Activated CD8-positive, alpha-beta memory T cell treated with anti-CD3 and anti-CD28 coated beads for 1 hour (primary cell): ENCODE results near the gene CDK19.
"Not testable (repeated sequence)": the region's sequence is repeated elsewhere in the genome, so short reads cannot be mapped to it uniquely, and the experiment has no call there.

ENCODE experiments used
- DNase-seq, 2 donors: peaks; one replicate each; pipeline ENCODE4 v3.0.0-alpha.2; 2020; ENCODE audit warnings: low read depth in 1 of 2; ENCODE audit errors: extremely low read depth in 1 of 2

Gene CDK19

DNA sequence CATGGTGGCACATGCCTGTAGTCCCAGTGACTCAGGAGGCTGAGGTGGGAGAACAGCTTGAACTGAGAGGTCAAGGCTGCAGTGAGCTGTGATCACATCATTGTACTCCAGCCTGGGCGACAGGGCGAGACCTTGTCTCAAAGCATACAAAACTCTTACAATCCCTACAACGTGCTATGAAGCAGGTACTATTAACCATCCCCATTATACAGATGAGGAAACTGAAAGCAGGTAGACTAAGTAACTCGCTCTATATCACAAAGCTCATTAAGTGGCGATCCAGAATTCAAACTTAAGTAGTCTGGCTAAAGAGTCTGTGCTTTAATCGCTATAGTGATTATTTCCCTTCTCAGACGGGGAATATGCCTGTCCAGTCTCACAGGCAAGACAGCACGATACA lies 54.7 kb downstream of the CDK19 start:
- no peak for DNase-seq

DNA sequence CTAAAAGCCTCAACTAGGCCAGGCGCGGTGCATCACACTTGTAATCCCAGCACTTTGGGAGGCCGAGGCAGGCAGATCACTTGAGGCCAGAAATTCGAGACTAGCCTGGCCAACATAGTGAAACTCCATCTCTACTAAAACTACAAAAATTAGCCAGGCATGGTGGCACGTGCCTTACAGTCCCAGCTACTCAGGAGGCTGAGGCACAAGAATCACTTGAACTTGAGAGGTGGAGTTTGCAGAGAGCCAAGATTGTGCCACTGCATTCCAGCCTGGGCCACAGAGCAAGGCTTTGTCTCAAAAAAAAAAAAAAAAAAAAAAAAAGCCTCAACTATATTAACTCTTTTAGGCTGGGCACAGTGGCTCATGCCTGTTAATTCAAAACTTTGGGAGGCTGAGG lies 55.2 kb downstream of the CDK19 start:
- DNase-seq, result not testable (repeated sequence)

DNA sequence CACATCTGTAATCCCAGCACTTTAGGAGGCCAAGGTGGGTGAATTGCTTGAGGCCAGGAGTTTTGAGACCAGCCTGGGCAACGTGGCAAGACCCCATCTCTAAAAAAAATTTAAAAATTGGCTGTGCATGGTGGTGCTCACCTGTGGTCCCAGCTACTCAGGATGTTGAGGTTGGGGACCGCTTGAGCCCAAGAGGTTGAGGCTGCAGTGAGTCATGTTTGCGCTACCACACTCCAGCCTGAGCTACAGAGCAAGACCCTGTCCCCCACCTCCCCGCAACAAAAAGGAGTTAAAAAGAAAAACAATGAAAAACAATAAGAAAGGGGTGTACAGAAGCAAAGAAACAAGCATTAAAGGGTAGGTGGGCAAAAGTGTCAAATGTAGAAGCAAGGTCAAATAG lies 57.3 kb downstream of the CDK19 start:
- DNase-seq, result no peak

DNA sequence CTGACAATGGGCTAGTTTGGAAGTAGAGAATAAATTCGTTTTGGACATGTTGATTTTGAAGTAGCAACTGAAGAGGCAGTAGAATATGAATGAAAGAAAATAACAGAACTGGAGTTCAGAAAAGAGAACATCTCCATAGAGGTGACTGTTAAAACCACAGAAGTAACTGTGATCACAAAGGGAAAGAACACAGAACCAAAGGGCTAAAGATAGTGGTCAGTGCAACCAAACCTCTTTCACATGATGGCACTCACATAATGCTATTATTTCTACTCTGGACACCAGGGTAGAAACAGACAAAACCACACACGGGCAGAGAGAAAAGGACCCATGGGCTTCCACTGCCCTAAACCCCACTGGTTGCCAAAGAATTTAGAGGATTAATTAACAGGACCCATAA lies 58.5 kb downstream of the CDK19 start:
- no peak for DNase-seq

DNA sequence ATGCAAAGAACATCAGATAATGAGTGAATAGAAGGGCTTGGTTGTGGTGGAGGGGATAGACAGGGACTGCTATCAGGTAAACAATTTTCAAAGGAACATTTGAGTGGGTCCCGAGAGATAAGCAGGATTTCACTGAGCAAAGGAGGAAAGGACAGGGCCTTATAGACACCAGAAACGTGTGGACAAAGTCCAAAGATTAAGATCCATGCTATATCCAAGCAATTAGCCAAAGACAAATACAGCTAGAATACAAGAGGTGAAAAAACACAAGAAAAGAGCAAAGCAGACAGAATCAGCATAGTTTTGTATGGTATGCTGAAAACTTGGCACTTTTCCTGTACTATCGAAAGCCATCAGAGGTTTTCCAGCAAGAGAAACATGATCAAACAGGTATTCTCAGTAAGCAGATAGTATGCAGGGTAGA lies 59.8 kb downstream of the CDK19 start:
- DNase-seq, result no peak

DNA sequence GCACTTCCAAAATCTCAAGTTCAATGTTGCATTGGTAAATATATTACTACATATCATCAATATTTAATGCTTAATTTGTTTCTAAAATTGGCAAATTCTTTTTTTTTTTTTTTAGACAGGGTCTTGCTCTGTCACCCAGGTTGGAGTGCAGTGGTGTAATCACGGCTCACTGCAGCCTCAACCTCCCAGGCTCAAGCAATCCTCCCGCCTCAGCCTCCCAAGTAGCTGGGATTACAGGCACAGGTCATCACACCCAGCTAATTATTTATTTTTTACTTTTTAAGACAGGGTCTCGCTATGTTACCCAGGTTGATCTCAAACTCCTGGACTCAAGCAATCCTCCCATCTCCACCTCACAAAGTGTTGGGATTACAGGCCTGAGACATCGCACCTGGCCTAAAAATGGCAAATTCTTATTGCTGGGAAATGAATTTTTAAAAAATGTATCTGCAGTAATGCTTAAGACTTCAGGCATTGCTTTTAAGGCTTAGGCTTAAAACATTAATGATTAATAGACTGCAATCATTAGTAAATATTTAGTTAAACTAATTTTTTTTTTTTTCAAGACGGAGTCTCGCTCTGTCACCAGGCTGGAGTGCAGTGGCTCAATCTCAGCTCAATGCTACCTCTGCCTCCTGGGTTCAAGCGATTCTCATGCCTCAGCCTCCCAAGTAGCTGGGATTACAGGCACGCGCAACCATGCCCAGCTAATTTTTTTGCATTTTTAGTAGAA lies 61.2 kb downstream of the CDK19 start:
- not testable (repeated sequence) for DNase-seq

DNA sequence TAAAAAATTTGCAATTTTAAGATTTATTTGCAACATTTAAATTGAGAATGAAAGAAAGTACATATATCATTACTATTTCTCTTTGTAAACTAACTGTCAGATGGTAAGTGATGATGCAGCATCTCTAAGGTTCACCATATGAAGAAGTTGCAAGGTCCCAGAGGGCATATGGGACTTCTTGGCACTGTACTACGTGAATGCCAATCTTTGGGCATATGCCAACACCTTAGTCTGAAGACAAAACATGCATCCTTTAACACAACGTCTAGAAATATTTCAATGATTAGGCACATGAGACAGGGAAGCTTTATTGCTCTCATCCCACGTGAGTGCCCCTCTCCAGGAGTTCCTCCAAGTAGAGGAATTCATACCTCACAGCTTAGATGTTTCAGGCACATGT lies 66.8 kb downstream of the CDK19 start:
- no peak for DNase-seq

DNA sequence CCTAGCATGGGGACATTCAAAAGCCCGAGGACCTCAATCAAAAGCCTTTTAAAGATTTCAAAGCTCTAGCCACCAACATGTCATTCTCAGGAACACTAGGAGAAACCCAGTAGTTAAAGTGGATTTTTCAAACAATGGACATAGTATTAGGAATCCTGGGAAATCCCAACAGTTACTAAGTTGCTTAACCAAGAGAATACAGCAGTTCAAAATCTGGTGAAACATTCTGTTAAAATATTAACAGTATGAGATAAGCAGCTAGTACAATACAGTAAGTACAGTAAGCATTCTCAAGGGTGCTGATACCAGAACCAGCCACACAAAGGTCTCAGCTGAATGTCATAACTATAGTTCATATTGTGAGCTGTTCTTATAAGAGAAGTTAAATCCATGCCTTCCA lies 68.6 kb downstream of the CDK19 start:
- no peak for DNase-seq

DNA sequence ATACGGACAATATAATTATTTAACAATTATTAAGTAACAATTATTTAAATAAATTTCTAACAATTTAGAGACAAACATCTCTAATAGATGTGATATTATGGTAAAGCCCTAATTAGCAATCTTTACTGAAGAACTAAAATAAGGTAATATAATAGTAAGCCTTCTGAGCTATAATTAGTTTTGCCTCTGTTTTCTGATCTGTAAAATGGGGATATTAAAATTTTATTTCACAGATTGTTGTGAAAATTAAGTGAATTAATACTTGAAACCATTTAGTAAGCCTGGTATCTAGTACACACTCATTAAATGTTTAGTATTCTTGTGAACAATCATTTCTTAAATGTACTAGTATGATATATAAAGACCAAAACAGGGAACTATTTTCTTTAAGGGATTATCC lies 70.3 kb downstream of the CDK19 start:
- DNase-seq, result no peak

DNA sequence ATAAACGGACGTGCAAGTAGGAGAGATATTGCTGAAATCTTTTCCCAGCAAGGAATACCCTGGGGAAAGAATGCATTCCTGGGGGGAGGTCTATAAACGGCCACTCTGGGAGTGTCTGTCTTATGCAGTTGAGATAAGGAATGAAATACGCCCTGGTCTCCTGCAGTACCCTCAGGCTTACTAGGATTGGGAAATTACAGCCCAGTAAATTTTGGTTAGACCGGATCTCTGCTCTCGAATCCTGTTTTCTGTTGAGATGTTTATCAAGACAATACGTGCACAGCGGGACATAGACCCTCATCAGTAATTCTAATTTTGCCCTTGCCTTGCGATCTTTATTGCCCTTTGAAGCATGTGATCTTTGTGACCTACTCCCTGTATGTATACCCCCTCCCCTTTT lies 72.7 kb downstream of the CDK19 start:
- DNase-seq, result not testable (repeated sequence)

DNA sequence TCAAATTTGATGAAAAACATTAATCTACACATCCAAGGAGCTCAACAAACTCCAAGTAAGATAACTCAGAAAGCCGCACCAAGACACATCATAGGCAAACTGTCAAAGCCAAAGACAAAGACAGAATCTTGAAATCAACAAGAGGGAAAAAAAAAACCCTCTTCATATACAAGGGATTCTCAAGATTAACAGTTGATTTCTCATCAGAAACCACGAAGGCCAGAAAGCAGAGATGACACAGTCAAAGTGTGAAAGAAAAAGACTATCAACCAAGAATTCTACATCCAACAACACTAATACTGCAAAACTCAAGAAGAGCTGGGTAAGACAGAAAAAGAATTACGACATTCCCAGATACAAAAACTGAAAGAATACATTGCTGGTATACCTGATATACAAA lies 73.8 kb downstream of the CDK19 start:
- DNase-seq, result no peak

DNA sequence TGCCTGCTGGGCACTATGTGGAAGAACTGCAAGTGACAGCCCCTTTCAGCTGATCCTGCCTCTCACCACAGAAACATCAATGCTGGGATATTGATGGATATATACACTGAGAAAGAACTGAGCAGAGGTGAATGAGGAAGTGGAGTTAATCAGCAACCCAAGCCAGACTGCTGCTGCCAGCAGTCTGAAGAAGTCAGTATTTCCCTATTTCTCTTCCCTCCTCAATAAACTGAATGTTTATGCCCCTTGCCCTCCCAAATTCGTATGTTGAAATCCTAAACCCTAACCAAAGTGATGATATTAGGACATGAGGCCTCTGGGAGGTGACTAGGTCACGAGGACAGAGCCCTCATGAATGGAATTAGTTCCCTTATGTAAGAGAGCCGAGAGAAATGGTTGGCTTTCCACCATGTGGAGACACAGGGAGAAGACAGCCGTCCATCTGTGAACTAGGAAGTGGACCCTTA lies 76.3 kb downstream of the CDK19 start:
- DNase-seq, result no peak

DNA sequence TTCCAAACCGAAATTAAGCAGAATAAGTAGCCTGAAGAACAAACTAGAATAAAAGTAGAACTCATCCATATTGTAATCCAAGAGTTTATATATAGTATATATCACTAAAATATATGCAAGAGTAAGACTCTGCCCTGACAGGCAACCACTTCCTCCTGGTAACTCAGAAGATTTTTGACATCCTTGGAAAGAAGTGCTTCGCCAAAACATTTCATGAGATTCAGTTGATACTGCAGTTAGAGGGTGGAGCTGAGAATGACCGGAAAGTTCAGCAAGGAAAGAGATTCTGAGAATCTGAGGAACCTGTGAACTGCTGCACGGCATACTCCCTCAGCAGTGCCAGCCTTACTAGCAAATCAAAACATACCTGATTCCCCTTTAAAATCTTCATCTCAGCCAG lies 79.6 kb downstream of the CDK19 start:
- no peak for DNase-seq

DNA sequence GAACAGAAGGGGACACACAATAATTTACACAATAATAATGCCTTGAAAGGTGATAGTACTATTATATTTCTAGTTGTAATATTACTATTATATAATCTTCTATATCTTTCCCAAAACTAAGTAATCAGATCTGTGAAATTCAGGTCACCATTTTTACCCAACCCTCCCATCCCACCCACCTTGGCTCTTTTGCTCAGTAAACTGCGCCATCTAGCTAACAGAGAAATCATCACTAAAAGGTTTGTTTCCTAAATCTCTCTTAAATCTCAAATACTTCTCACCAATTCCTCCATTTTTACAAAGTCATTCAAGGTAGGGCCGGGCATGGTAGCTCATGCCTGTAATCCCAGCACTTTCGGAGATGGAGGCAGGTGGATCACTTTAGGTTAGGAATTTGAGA lies 83.4 kb downstream of the CDK19 start:
- DNase-seq, result no peak

DNA sequence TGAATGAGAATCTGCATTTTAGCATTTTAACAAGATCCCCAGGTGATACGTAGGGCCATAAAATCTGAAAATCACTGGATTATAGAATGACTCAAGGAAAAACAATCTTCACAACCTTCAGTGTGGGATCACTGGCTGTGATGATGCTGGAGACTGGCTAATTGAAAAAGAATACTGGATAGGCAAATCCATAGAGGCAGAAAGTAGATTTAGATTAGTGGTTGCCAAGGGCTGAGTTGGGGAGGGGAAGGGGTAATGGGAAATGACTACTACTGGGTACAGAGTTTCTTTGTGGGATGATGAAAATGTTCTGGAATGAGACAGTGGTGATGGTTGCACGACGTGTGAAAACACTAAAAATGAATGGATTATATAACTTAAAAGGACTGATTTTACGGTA lies 84.1 kb downstream of the CDK19 start:
- DNase-seq, result no peak

DNA sequence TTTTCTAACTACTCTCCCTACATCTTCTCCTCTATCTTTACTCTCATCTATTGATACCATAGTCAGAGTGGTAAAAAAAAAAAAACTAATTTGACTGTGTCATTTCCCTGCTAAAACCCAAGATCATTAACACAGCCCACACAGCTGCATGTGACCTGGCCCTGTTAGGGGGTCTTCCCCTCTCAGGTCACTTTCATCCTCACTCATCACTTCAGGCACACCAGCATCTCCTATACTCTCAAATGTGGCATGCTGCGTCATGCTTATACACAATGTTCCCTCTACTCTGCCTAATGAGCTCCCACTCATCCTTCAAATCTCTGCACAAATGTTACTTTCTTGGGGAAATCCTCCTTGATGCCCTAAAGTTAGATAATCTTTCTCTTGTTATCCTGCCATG lies 86.8 kb downstream of the CDK19 start:
- no peak for DNase-seq

DNA sequence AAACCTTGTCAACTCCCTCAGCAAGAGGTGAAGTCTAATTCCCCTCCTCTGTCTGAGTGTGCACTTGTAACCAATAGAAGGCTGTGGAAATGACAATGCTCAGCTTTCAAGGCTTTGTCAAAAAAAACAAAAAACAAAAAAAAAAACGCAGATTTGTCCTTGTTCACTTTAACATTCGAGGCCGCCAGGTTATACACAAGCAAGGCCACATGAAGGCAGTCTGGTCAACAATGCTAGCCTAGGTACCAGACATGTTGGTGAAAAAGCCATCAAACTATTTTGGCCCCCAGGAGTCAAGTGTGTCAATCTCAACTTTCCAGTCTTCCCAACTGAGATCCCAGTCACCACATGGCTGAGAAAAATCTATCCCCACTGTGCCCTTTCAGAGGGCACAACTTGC lies 92.3 kb downstream of the CDK19 start:
- no peak for DNase-seq

DNA sequence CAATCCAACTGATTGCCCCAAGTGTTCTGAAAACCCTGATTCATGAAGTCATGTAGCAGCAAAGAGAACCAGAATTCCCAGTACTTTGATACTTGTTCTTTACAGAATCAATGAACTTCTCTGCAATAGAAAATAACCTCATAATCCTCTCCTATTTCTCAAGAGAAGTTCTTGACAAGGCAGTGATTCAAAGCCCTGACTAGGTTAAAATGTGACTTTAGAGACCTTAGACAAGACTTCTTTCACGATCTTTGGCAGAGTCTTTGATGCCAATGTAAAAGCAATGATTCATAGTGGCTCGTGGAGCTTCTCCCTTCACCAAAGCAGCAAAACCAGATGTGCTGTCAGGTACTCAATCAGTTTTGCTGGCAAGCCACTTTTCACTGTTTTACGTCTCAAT lies 95.2 kb downstream of the CDK19 start:
- no peak for DNase-seq

DNA sequence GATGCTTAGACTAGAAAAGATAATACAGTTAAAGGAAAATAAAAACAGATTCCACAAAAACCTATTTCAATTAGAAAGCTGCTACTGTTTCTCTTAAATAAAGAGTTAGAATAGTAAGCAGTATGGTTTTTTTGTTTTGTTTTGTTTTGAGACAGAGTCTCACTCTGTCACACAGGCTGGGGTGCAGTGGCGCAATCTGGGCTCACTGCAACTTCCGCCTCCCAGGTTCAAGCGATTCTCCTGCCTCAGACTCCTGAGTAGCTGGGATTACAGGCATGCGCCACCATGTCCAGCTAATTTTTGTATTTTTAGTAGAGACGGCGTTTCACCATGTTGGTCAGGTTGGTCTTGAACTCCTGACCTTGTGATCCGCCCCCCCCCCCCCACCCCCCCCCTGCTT lies 95.7 kb downstream of the CDK19 start:
- not testable (repeated sequence) for DNase-seq

DNA sequence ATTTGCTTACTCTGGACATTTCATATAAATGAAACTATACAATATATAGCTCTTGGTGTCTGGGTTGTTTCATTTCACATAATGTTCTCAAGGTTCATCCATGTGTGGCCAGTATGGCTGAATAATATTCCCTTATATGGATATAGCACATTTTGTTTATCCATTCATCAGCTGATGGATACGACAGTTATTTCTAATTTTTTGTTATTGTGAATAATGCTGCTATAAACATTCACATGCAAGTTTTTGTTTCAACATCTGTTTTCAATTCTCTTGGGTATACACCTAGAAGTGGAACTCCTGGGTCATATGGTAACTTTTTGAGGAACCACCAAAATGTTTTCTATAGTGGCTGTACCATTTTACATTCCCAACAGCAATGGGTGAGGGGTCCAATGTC lies 101.1 kb downstream of the CDK19 start:
- no peak for DNase-seq

DNA sequence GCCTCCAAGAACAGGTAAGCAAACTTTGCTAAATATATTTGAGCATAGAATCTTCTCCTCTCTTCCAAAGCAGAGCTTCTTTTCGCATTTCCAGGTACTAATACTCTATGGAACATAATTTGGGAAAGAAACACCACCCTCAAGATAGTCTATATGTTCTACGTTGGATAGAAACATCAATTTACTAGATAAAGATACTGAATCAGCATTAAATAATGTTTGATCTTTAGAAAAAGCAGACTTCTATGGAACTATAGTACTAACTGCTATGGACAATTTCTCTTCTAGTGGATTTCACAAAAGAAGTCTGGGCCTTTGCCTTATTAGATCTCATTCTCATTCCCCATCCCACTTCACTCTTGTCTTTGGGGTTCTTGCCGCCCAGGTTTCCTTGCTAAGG lies 103.0 kb downstream of the CDK19 start:
- DNase-seq, result no peak

DNA sequence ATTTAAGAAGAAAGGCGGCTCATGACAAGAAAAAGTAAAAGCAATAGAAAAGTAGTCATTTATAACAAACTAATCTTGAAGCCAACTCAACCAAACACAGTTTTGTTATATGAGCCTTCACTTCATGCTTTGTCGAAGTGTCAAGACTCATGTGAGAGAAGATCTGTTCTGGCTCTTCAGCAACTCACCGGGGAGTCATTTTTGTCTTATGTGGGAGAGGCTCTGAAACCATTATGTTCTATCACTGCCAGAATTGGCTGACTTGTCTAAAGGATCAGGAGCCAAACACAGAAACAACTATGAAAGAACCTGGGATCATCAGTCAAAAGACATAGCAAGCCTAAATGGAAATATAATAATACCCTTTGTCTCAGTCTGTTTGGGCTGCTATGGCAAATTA lies 105.2 kb downstream of the CDK19 start:
- DNase-seq, result no peak

DNA sequence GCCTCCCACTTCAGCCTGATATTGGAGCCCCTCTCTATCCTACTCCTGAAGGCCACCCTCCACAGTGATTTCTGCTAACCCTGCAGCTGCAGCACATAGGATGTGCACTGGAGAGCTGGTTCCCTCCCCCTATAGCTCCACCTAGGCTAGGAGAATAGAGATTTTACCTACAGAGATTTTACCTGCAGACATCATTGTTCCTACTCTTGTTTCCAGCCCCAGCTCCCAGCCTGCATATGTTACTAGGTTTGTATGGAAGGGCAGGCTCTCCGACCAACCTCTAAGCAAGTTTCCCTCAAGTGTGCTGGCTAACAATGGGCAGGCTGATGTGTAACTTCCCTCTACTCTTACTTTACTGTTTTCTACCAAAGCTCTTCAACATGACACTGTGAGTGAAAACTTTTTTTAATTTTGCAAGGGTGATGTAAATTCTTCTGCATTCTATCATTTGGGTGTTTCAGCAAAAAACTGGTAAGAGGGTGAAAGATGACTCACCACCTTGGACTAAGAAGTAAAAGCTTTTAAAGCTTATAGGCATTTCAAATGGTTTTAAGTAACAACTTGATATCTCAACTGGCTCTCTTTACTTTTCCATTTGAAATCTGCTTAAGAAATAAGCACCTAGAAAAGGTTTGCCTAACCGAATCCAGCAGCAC lies 106.8 kb downstream of the CDK19 start:
- no peak for DNase-seq
